ENCODE results near the gene SLC25A26.

The SLC25A26 gene

GRCh38 chr3:66227051-66227450 lies 6.2 kb downstream of the SLC25A26 start:
- no peak for DNase-seq (ENCODE audit: low read depth in 2 of 2)

GRCh38 chr3:66227915-66228314 lies 7.1 kb downstream of the SLC25A26 start:
- DNase-seq (ENCODE audit: low read depth in 2 of 2): no peak

- DNase-seq (ENCODE audit: low read depth in 2 of 2): no peak
These were observed 7.9 kb downstream of the SLC25A26 start for GRCh38 chr3:66228707-66229106.

GRCh38 chr3:66229931-66230330 lies 9.1 kb downstream of the SLC25A26 start:
- no peak for DNase-seq (ENCODE audit: low read depth in 2 of 2)

GRCh38 chr3:66233033-66233432 lies 12.2 kb downstream of the SLC25A26 start:
- no peak for DNase-seq (ENCODE audit: low read depth in 2 of 2)

GRCh38 chr3:66236281-66236680 lies 15.5 kb downstream of the SLC25A26 start:
- DNase-seq (ENCODE audit: low read depth in 2 of 2): no peak

- no peak for DNase-seq (ENCODE audit: low read depth in 2 of 2)
These were observed 16.8 kb downstream of the SLC25A26 start for GRCh38 chr3:66237552-66237951.

- no peak for DNase-seq (ENCODE audit: low read depth in 2 of 2)
These were observed 18.8 kb downstream of the SLC25A26 start for GRCh38 chr3:66239513-66240123.

GRCh38 chr3:66241466-66241865 lies 20.7 kb downstream of the SLC25A26 start:
- no peak for DNase-seq (ENCODE audit: low read depth in 2 of 2)

- no peak for DNase-seq (ENCODE audit: low read depth in 2 of 2)
These were observed 22.1 kb downstream of the SLC25A26 start for GRCh38 chr3:66242788-66243464.

- no peak for DNase-seq (ENCODE audit: low read depth in 2 of 2)
These were observed 27.8 kb downstream of the SLC25A26 start for GRCh38 chr3:66248641-66249040.

- no peak for DNase-seq (ENCODE audit: low read depth in 2 of 2)
These were observed 33.2 kb downstream of the SLC25A26 start for GRCh38 chr3:66253790-66254620.

- DNase-seq (ENCODE audit: low read depth in 2 of 2): no peak
These were observed 35.1 kb downstream of the SLC25A26 start for GRCh38 chr3:66255865-66256264.

GRCh38 chr3:66256806-66257205 lies 36.0 kb downstream of the SLC25A26 start:
- no peak for DNase-seq (ENCODE audit: low read depth in 2 of 2)

GRCh38 chr3:66259566-66260255 lies 38.9 kb downstream of the SLC25A26 start:
- DNase-seq (ENCODE audit: low read depth in 2 of 2): no peak

GRCh38 chr3:66260431-66260830 lies 39.6 kb downstream of the SLC25A26 start:
- DNase-seq (ENCODE audit: low read depth in 2 of 2): no peak

- no peak for DNase-seq (ENCODE audit: low read depth in 2 of 2)
These were observed 40.6 kb downstream of the SLC25A26 start for GRCh38 chr3:66261355-66261754.

- DNase-seq (ENCODE audit: low read depth in 2 of 2): no peak
These were observed 44.8 kb downstream of the SLC25A26 start for GRCh38 chr3:66265649-66266048.

- DNase-seq (ENCODE audit: low read depth in 2 of 2): no peak
These were observed 45.8 kb downstream of the SLC25A26 start for GRCh38 chr3:66266551-66266950.

GRCh38 chr3:66267031-66267430 lies 46.2 kb downstream of the SLC25A26 start:
- no peak for DNase-seq (ENCODE audit: low read depth in 2 of 2)

- no peak for DNase-seq (ENCODE audit: low read depth in 2 of 2)
These were observed 47.1 kb downstream of the SLC25A26 start for GRCh38 chr3:66267906-66268305.

GRCh38 chr3:66268864-66269263 lies 48.1 kb downstream of the SLC25A26 start:
- no peak for DNase-seq (ENCODE audit: low read depth in 2 of 2)

Data from stimulated activated CD4-positive, alpha-beta T cell treated with anti-CD3 and anti-CD28 coated beads, Interleukin-1b, Interleukin-23, amount 100 ng/mL, for 4 hours (primary cell).